ENCODE results near the gene KRT3.

DNA sequence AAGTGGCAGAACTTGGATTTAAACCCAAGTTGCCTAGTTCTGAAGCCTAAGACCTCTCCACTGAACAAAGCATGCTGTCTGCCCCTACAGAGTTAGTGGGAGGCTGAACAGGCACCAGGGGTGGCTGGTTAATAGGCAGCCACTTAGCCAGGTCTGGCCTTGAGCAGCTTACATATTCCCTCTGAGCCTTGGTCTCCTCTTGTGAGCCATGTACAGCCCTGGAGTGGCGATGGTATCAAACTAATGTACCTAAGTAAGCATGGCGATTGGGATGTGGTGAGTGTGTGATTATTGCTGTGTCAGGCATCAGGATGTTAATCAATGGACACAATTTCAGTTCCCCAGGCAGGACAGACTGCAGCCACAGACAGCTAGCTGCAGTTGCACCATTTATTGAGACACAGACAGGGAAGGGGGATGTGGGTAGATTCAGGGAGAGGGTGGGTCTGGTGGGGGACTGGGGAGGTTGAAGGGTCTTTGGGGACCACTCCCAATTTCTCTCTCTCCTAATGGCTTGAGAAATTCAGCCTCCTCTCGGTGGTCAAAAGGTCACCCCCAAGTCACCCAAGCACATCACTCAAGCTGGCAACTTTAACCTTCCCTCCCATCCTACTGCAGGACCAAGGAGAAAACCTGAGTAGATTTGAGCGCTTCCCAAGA, 25.3 kb upstream of the KRT3 start:
- TF ChIP-seq RARB (CRISPR knock-in tag; IDR thresholded peaks at IDR 0.05) (no peak), PPARA (CRISPR knock-in tag; IDR thresholded peaks at IDR 0.05; ENCODE audit: borderline replicate concordance) (no peak), TCF4 (CRISPR knock-in tag; IDR thresholded peaks at IDR 0.05; ENCODE audit: borderline replicate concordance) (no peak), ESRRG (CRISPR knock-in tag; IDR thresholded peaks at IDR 0.05) (no peak), ISL1 (CRISPR knock-in tag; IDR thresholded peaks at IDR 0.05) (no peak), ZNF8 (CRISPR knock-in tag; IDR thresholded peaks at IDR 0.05) (no peak), ZNF70 (CRISPR knock-in tag; IDR thresholded peaks at IDR 0.05) (no peak), ZFP30 (CRISPR knock-in tag; IDR thresholded peaks at IDR 0.05) (no peak), ZC3H10 (CRISPR knock-in tag; IDR thresholded peaks at IDR 0.05) (no peak), ZFP3 (CRISPR knock-in tag; IDR thresholded peaks at IDR 0.05) (no peak), SNAI2 (CRISPR knock-in tag; IDR thresholded peaks at IDR 0.05) (no peak), TOX (CRISPR knock-in tag; IDR thresholded peaks at IDR 0.05; ENCODE audit: borderline replicate concordance) (no peak)
- TF ChIP-seq, protein P1, sequence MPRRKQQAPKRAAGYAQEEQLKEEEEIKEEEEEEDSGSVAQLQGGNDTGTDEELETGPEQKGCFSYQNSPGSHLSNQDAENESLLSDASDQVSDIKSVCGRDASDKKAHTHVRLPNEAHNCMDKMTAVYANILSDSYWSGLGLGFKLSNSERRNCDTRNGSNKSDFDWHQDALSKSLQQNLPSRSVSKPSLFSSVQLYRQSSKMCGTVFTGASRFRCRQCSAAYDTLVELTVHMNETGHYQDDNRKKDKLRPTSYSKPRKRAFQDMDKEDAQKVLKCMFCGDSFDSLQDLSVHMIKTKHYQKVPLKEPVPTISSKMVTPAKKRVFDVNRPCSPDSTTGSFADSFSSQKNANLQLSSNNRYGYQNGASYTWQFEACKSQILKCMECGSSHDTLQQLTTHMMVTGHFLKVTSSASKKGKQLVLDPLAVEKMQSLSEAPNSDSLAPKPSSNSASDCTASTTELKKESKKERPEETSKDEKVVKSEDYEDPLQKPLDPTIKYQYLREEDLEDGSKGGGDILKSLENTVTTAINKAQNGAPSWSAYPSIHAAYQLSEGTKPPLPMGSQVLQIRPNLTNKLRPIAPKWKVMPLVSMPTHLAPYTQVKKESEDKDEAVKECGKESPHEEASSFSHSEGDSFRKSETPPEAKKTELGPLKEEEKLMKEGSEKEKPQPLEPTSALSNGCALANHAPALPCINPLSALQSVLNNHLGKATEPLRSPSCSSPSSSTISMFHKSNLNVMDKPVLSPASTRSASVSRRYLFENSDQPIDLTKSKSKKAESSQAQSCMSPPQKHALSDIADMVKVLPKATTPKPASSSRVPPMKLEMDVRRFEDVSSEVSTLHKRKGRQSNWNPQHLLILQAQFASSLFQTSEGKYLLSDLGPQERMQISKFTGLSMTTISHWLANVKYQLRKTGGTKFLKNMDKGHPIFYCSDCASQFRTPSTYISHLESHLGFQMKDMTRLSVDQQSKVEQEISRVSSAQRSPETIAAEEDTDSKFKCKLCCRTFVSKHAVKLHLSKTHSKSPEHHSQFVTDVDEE (CRISPR knock-in tag; IDR thresholded peaks at IDR 0.05): no peak
- TF ChIP-seq, protein P2, sequence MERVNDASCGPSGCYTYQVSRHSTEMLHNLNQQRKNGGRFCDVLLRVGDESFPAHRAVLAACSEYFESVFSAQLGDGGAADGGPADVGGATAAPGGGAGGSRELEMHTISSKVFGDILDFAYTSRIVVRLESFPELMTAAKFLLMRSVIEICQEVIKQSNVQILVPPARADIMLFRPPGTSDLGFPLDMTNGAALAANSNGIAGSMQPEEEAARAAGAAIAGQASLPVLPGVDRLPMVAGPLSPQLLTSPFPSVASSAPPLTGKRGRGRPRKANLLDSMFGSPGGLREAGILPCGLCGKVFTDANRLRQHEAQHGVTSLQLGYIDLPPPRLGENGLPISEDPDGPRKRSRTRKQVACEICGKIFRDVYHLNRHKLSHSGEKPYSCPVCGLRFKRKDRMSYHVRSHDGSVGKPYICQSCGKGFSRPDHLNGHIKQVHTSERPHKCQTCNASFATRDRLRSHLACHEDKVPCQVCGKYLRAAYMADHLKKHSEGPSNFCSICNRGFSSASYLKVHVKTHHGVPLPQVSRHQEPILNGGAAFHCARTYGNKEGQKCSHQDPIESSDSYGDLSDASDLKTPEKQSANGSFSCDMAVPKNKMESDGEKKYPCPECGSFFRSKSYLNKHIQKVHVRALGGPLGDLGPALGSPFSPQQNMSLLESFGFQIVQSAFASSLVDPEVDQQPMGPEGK (CRISPR knock-in tag; IDR thresholded peaks at IDR 0.05; ENCODE audit: borderline replicate concordance): no peak

All from SK-N-SH treated with all-trans-retinoic acid at 6 μM for 48 hours (cell line).